Stimulated activated CD4-positive, alpha-beta T cell treated with anti-CD3 and anti-CD28 coated beads, Interleukin-1b, Interleukin-23, amount 100 ng/mL, for 1 hour (primary cell): Measurements from ENCODE around the gene TIFAB.

ENCODE experiments used
- DNase-seq, 2 donors: peaks; one replicate each; pipeline ENCODE4 v3.0.0-alpha.2; 2020; ENCODE audit warnings: low read depth in 2 of 2

TIFAB gene

DNA sequence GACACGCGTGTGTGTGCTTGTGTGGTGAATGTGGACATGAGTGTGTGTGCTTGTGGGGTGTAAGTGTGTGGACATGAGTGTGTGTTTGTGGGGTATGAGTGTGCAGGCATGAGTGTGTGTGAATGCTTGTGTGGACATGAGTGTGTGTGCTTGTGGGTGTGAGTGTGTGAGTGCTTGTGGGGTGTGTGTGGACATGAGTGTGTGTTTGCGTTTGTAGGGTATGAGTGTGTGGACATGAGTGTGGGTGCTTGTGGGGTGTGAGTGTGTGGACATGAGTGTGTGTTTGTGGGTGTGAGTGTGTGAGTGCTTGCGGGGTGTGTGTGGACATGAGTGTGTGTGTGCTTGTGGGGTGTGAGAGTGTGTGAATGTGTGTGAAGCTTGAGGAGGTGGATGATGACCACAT is 29.8 kb upstream of the TIFAB start:
- no peak for DNase-seq

DNA sequence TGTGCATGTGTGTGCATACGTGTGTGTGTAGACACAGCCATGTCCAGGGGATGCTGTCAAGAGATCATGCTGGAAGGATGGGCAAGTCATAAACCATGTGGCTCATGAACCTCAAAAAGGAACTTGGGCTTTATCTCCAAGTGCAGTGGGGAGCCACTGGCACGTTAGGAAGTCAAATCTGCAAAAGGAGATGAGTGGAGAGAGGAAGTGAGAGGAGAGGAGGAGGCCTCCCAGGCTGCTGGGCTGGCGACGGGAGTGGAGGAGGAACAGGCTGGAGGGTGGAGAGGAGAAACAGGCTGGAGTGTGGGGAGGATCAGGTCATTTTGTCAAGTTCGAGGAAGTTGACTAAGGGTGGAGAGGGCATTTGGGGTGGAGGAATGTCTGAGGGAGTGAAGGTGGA is 29.2 kb upstream of the TIFAB start:
- no peak for DNase-seq

DNA sequence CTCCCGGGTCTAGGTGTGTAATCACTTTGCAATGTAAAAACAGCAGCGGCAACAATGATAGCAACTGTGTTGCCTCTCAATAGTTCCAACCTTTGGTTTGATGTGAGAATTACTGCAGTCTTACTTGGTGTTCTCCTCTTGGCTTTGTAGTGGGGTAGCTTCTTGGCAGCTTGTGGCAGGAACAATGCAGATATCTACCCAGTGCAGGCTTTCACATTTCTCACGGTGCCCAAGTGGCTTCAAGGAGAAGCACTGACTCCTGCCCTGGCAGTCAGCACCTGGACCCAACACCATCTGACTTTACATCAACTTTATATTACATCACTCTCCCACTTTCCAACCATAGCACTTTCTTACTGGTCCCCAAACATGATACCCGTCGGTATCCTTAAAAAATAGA is 28.4 kb upstream of the TIFAB start:
- no peak for DNase-seq

DNA sequence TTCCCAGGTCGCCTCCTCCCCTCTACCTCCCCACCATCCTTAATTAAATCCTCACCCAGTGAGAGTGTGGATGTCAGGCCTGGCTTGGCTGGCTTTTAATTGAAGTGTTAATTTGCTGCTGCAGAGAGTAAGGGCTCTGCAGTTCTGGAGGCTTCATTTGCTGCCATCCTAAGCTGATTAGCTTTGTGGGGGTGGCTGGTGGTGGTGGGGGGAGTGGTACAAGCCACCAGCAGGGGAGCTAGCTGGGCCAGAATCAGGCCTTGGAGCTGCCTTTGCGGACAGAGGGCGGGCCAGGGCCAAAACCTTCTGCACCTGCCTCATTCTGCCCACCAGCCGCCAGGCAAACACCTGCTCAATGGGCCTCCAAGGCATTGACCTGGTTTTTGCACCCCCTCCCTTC is 26.8 kb upstream of the TIFAB start:
- no peak for DNase-seq

GRCh38 chr5:135477613-135478066 is 25.5 kb upstream of the TIFAB start:
- no peak for DNase-seq

GRCh38 chr5:135476615-135477581 is 24.7 kb upstream of the TIFAB start:
- DNase-seq: no peak

- no peak for DNase-seq
These were observed 22.0 kb upstream of the TIFAB start for GRCh38 chr5:135473956-135474670.

GRCh38 chr5:135472141-135472540 is 20.0 kb upstream of the TIFAB start:
- no peak for DNase-seq

- DNase-seq: no peak
These were observed 19.6 kb upstream of the TIFAB start for GRCh38 chr5:135471726-135472125.

DNA sequence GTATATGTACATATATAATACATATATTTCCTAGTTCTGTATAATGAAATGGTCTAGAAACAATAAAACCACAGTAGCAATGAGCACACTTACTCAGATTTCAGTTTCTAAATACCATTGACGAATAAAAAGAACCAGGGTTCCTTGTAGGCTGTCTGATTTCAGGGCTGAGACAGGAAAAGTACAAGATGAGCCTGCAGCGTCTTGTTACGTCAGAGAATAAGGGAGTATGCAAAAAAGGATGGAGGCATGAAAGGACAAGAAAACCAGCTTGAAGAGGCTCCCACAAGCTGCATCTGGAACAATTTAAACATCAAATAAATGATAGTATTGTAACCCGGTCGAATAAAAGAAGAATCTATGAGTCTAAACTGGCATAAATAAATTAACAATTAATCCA is 17.8 kb upstream of the TIFAB start:
- no peak for DNase-seq

DNA sequence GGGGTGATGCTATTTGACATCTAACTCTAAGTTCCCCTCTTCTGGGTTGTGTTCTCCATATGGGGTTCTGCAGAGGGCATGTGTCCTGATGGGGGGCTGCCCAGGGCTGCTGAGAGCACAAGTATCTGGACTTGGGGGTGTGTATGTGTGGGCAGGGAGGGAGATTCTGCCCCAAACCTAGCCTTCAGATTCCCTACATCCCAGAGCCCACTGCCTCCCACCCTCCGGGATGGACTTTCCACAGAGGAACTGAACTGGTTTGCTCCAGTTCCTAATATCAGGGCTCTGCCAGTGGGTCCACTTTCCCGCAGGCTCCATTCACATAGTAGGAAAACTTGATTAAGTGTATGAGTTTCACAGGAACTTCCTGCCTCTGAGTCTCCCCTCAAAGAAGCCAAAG is 16.4 kb upstream of the TIFAB start:
- DNase-seq: no peak

- DNase-seq: no peak
These were observed 15.8 kb upstream of the TIFAB start for GRCh38 chr5:135467871-135468485.

GRCh38 chr5:135467051-135467625 is 15.0 kb upstream of the TIFAB start:
- DNase-seq: no peak

GRCh38 chr5:135466178-135467050 is 14.3 kb upstream of the TIFAB start:
- DNase-seq: peak in 1 of 2 donors; percentile 55

GRCh38 chr5:135465391-135466122 is 13.4 kb upstream of the TIFAB start:
- no peak for DNase-seq

DNA sequence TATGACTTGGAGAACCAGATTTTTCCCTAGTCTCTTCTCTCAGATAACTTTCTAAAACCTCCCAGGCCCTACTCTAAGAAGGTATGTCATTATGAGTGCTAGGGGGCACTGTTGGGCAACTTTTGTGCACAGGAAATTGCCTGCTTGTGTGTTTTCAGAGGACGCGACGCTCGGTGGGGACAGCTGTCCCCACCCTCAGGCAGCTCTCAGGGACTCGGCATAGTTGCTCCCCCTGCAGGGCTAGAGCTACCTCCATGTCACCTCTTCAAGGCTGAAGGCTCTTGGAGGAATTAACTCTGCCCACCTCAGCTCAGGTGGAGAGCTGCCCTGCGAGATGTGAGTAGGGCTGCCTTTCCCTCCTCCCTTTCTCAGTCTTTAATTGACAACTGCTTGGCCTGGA is 10.2 kb upstream of the TIFAB start:
- no peak for DNase-seq

- no peak for DNase-seq
These were observed 9.5 kb upstream of the TIFAB start for GRCh38 chr5:135461481-135462151.

DNA sequence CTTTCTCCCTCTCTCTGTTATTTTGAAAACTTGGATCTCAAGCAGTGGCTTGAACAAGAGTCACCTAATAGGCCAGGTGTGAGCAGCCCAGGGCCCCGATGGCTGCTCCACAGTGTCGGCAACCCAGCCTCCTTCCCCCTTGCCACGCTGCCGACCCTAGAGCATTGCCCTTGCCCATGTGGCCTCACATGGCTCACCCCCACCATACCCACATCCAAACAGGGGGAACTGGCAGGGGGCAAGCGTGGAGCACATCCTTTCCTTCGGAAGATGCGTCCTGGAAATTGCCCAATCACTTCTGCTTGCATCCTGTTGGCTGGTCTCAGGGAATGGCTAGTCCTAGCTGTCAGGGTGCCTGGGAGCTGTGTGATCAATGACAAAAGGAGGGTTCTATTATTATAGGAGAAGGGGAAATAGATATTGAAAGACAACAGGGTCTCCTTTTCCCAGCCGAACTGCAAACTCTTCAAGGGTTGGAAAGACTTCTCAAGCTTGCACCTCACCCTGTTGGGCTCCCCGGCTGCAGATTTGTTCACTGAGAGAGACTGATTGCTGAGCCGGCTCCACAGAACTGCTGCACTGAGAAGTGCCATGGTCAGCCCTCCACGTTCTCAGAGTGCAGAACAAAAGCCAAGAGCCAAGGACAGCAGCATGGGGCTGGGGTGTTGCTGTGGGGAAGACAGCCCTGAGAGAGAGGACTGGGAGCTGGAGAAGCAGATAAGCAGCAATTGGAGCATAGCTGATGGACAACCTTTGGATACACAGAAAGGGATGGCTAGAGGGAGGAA is 8.3 kb upstream of the TIFAB start:
- DNase-seq: no peak

- no peak for DNase-seq
These were observed 6.8 kb upstream of the TIFAB start for GRCh38 chr5:135458921-135459331.
